GM12801 (cell line): ENCODE data around the gene SV2C.

Experiments
- CTCF ChIP-seq: IDR thresholded peaks from one replicate; pipeline ENCODE4 v1.5.1; 2011; ENCODE audit warnings: control low read depth; ENCODE audit not compliant: insufficient read length; ENCODE audit errors: extremely low read depth

Gene SV2C

GRCh38 chr5:76153271-76153670, 70.1 kb downstream of the SV2C start:
- TF ChIP-seq CTCF, result no peak

- no peak for TF ChIP-seq CTCF
Measured at GRCh38 chr5:76154009-76154690, 71.0 kb downstream of the SV2C start.

GRCh38 chr5:76155536-76155935, 72.4 kb downstream of the SV2C start:
- TF ChIP-seq CTCF, result no peak

- no peak for TF ChIP-seq CTCF
Measured at GRCh38 chr5:76162335-76162734, 79.2 kb downstream of the SV2C start.

GRCh38 chr5:76163111-76163628, 80.0 kb downstream of the SV2C start:
- TF ChIP-seq CTCF, result no peak

GRCh38 chr5:76165029-76165428, 81.8 kb downstream of the SV2C start:
- TF ChIP-seq CTCF, result no peak

- no peak for TF ChIP-seq CTCF
Measured at GRCh38 chr5:76165711-76166374, 82.7 kb downstream of the SV2C start.
